Measurements from ENCODE around the gene FOXP2. TPM values are rescaled to one million over a fixed set of nuclear protein-coding genes. Genes with fewer than 3 reads are reported as not detected.

FOXP2 gene
- total and polyA plus RNA-seq, 2 donors (not counting 3 experiments of a cell fraction or from before 2014, with no cell fraction given) = 0.37 to 2.7 TPM

- no TSS peak for BruUV-seq (replicated peaks)
Observed at GRCh38 chr7:114620208-114620607, 205.6 kb downstream of the FOXP2 start.

GRCh38 chr7:114622221-114622620, 207.6 kb downstream of the FOXP2 start:
- Histone ChIP-seq H3K36me3 (ENCODE audit: control insufficient read depth in 2 of 2, extremely low read depth in 1 of 2, insufficient read depth in 2 of 2, low read length in 2 of 2) (no peaks in the 10 kb centered on the region), H3K9me3 (replicated peaks; ENCODE audit: control insufficient read depth, insufficient read depth, low read length) (no peaks in the 10 kb centered on the region), H3K4me3 (replicated peaks in 1 of 3; ENCODE audit: insufficient read depth in 1 of 3, low read depth in 1 of 3, low read length in 3 of 3) (no peak overlapping the region), H3K4me1 (ENCODE audit: control insufficient read depth, extremely low read depth, insufficient read depth, low read length) (no peaks in the 10 kb centered on the region), H4K20me1 (replicated peaks; ENCODE audit: control insufficient read depth, extremely low read depth, insufficient read depth, low read length) (no peaks in the 10 kb centered on the region), H3K27me3 (ENCODE audit: control insufficient read depth in 2 of 2, insufficient read depth in 2 of 2, low read length in 2 of 2) (no peaks in the 10 kb centered on the region), H3K27ac (ENCODE audit: insufficient read depth, low read depth, low read length) (no peak overlapping the region), H3K4me2 (ENCODE audit: insufficient read depth, low read length) (no peak overlapping the region), H3K79me2 (ENCODE audit: control insufficient read depth, insufficient read depth, low read length) (no peaks in the 10 kb centered on the region), H3K9ac (replicated peaks; ENCODE audit: extremely low read depth, insufficient read depth, low read length) (no peak overlapping the region), H2AFZ (ENCODE audit: low read depth, low read length) (no peak overlapping the region), H3K9me1 (replicated peaks; ENCODE audit: control insufficient read depth, extremely low read depth, insufficient read depth, low read length) (no peaks in the 10 kb centered on the region)
- intact Hi-C loops (cut with micrococcal nuclease) (no loop called here), dilution Hi-C loops (cut with MboI; ENCODE audit: extremely low pct_ligation_motif_present, low sequenced_read_pairs) (no loop called here)
- ChIA-PET CTCF (interaction anchor here (1.0 to 1.4 kb wide), 3 partner anchors 32 to 195 kb away, joined by 3 read pairs; no protein-coding TSS in a partner anchor), POLR2A (no interaction called here)
- DNase-seq (ENCODE audit: low read depth, low spot score) = no peak
- no peak for FAIRE-seq
- no peak for TF ChIP-seq MYC (IDR thresholded peaks at IDR 0.05; ENCODE audit: low read depth, low read length)
- TF ChIP-seq POLR2A (IDR thresholded peaks at IDR 0.05; ENCODE audit: low read depth, low read length) = no peak
- no peak for TF ChIP-seq FOS (IDR thresholded peaks at IDR 0.05; ENCODE audit: borderline replicate concordance, insufficient read depth, low read length)
- TF ChIP-seq POLR2AphosphoS5 (IDR thresholded peaks at IDR 0.05; ENCODE audit: insufficient read depth, low read depth, low read length) = no peak
- TF ChIP-seq GATA2 (IDR thresholded peaks at IDR 0.05; ENCODE audit: insufficient read depth, insufficient read length, low read depth, low read length) = no peak
- TF ChIP-seq MAX (IDR thresholded peaks at IDR 0.05; ENCODE audit: insufficient read depth, insufficient read length) = no peak
- no peak for TF ChIP-seq CTCF (IDR thresholded peaks at IDR 0.05; ENCODE audit: extremely low read depth in 1 of 2, insufficient read depth in 1 of 2, low read depth in 1 of 2, low read length in 2 of 2)
- no peak for TF ChIP-seq JUN (IDR thresholded peaks at IDR 0.05; ENCODE audit: borderline replicate concordance, insufficient read depth, insufficient read length, low read depth)
- no peak for TF ChIP-seq EZH2 (IDR thresholded peaks at IDR 0.05; ENCODE audit: borderline replicate concordance, low read depth, low read length, severe bottlenecking)
- BruUV-seq (replicated peaks) = no TSS peak

More at GRCh38 chr7:114620208-114620607, 205.6 kb downstream of the FOXP2 start:
- intact Hi-C loops (cut with micrococcal nuclease) = no loop called here
- TF ChIP-seq GATA2 (IDR thresholded peaks at IDR 0.05; ENCODE audit: insufficient read depth, insufficient read length, low read depth, low read length) (no peak), CTCF (IDR thresholded peaks at IDR 0.05; ENCODE audit: extremely low read depth in 1 of 2, insufficient read depth in 1 of 2, low read depth in 1 of 2, low read length in 2 of 2) (no peak)
- no peaks in the 10 kb centered on the region for H3K4me1 ChIP-seq (ENCODE audit: control insufficient read depth, extremely low read depth, insufficient read depth, low read length)
- no peak for FAIRE-seq
- H3K36me3 ChIP-seq (ENCODE audit: control insufficient read depth in 2 of 2, extremely low read depth in 1 of 2, insufficient read depth in 2 of 2, low read length in 2 of 2) = no peaks in the 10 kb centered on the region
- no peaks in the 10 kb centered on the region for H3K9me1 ChIP-seq (replicated peaks; ENCODE audit: control insufficient read depth, extremely low read depth, insufficient read depth, low read length)
- H3K27ac ChIP-seq (ENCODE audit: insufficient read depth, low read depth, low read length) = no peak overlapping the region
- H3K9me3 ChIP-seq (replicated peaks; ENCODE audit: control insufficient read depth, insufficient read depth, low read length) = no peaks in the 10 kb centered on the region
- no peak overlapping the region for H3K4me3 ChIP-seq (replicated peaks in 1 of 3; ENCODE audit: insufficient read depth in 1 of 3, low read depth in 1 of 3, low read length in 3 of 3)
- DNase-seq (ENCODE audit: low read depth, low spot score) = no peak
- H3K79me2 ChIP-seq (ENCODE audit: control insufficient read depth, insufficient read depth, low read length) = no peaks in the 10 kb centered on the region
- H2AFZ ChIP-seq (ENCODE audit: low read depth, low read length) = no peak overlapping the region
- H3K27me3 ChIP-seq (ENCODE audit: control insufficient read depth in 2 of 2, insufficient read depth in 2 of 2, low read length in 2 of 2) = no peaks in the 10 kb centered on the region
- no peak overlapping the region for H3K4me2 ChIP-seq (ENCODE audit: insufficient read depth, low read length)
- dilution Hi-C loops (cut with MboI; ENCODE audit: extremely low pct_ligation_motif_present, low sequenced_read_pairs) = no loop called here
- no peaks in the 10 kb centered on the region for H4K20me1 ChIP-seq (replicated peaks; ENCODE audit: control insufficient read depth, extremely low read depth, insufficient read depth, low read length)
- H3K9ac ChIP-seq (replicated peaks; ENCODE audit: extremely low read depth, insufficient read depth, low read length) = no peak overlapping the region
- ChIA-PET POLR2A (no interaction called here), CTCF (interaction anchor here (0.9 to 1.7 kb wide), 2 partner anchors 9 to 12 kb away, joined by 3 to 5 read pairs; no protein-coding TSS in a partner anchor)

All from endothelial cell of umbilical vein (primary cell).